Vagina (tissue), 2 donors: ENCODE measurements around the gene DUSP5.

ENCODE experiments used
- CTCF ChIP-seq, 3 experiments: fragments of 450-650 bp in 2 of 3; fragments of 200-600 bp in 1 of 3; sonication (generic) in 1 of 3; IDR thresholded peaks; one replicate each; pipeline ENCODE4 v1.5.1; 2017 to 2019; ENCODE audit warnings: antibody characterized with exemption in 3 of 3, mild to moderate bottlenecking in 2 of 3, moderate library complexity in 2 of 3
- POLR2A ChIP-seq, 2 donors: fragments of 450-650 bp; IDR thresholded peaks; one replicate each; pipeline ENCODE4 v1.6.1; 2017; ENCODE audit warnings: antibody characterized with exemption in 2 of 2, mild to moderate bottlenecking in 2 of 2, moderate library complexity in 2 of 2

- TF ChIP-seq CTCF (IDR thresholded peaks at IDR 0.05) = no peak
- no peak for TF ChIP-seq POLR2A (IDR thresholded peaks at IDR 0.05)
Measured at GRCh38 chr10:110461088-110461487, 36.6 kb upstream of the DUSP5 start.
